VCaP (cell line): ENCODE data around the gene FXYD2.

ENCODE experiments used
- H3K27ac ChIP-seq: fragments of 450-650 bp; 2 replicates; pipeline ENCODE4 v1.5.1; 2017
- TF ChIP-seq, protein P1 (sequence below): fragments of 450-650 bp; conservative IDR thresholded peaks from 2 replicates; pipeline ENCODE4 v1.5.1; 2017; ENCODE audit warnings: mild to moderate bottlenecking, moderate library complexity

Gene FXYD2

DNA sequence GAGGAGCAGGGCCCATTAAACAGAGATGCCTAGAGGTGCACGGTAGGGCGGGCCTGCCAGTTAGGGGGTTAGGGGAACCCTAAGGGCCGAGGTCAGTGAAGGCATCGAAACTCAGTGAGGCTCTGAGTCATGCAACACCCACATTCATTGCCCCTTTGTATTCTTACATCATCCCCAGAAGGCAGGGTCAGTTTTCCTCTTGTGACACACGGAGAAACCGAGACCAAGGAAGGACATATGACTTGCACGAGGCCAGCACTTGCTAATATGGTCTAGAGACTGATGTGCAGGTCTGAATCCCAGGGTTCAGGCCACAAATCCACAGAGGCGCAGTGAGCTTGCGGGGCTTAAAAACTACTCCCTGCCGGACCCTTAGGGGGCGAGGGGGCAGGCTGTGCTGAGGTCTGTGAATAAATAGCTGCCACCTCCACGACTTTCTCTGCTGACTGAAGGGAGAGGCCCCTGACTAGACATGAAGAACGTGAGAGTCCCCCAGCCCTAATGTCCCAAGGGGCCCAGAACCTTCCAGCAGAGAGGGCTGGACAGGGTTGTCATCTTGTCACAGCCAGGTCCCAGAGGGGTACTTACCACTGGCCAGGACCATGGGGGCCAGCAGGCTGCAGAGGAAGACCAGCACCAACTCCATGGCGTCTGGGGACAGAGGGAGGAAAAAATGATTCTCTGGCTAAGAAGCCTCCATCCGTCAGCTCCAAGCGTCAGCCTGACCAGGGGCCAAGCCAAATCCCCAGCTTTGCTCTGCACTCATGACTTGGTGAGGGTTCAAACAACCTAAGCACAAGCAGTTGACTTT, 17.8 kb upstream of the FXYD2 start:
- H3K27ac ChIP-seq: no peak overlapping the region
- TF ChIP-seq, protein P1, sequence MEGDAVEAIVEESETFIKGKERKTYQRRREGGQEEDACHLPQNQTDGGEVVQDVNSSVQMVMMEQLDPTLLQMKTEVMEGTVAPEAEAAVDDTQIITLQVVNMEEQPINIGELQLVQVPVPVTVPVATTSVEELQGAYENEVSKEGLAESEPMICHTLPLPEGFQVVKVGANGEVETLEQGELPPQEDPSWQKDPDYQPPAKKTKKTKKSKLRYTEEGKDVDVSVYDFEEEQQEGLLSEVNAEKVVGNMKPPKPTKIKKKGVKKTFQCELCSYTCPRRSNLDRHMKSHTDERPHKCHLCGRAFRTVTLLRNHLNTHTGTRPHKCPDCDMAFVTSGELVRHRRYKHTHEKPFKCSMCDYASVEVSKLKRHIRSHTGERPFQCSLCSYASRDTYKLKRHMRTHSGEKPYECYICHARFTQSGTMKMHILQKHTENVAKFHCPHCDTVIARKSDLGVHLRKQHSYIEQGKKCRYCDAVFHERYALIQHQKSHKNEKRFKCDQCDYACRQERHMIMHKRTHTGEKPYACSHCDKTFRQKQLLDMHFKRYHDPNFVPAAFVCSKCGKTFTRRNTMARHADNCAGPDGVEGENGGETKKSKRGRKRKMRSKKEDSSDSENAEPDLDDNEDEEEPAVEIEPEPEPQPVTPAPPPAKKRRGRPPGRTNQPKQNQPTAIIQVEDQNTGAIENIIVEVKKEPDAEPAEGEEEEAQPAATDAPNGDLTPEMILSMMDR: no peak

DNA sequence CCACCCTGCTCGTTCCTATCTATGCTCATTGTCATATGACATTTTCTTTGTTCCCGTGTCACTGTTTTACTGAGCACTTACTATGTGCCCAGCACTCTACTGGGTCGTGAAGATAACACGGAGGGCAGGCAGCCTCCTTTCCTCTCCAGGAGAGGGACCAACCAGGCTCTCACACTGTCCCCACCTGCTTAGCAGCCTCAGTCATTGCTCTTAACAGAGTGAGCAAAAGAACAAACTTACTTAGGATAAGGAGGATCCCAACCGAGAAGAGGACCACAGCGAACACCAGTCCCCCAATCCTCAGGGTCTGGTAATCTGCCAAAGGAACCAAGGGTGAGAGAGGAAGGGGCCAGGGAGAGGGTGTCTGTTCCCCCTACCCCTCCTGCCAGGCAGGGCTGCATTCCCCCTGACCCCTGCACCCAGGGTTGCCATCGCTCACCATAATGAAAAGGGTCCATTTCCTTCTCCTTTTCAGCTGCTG, 17.0 kb upstream of the FXYD2 start:
- no peak overlapping the region for H3K27ac ChIP-seq
- TF ChIP-seq, protein P1: no peak

DNA sequence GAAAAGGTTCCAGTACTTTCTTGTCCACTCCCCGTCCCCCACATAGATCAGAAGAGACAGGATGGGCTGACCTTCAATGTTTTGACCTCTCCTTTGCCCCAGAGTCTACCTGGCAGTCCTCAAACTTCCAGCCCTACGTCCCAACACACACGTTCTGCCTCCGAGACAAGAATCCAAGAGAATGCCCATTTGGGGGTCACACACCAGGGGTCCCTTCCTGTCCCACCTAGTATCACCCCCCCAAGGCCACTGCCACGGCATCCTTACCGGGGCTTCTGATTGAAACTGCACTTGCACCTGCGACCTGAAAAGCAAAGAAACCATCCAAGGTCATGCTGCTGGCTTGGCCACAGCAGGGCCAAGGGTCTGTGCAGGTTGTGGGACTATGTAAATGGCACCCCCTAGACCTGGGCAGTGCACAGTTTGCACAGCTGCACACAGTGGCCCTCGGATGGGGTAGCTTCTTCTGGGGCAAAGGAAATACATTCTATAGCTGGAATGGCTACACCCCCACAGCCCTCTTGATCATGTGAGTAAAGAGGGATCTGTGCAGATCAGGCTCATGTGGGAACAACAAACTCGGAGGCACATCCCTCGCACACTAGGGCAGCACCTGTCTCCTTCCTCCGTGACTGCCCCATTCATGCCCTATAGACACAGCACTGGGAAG, 16.5 kb upstream of the FXYD2 start:
- no peak overlapping the region for H3K27ac ChIP-seq
- TF ChIP-seq, protein P1: no peak

DNA sequence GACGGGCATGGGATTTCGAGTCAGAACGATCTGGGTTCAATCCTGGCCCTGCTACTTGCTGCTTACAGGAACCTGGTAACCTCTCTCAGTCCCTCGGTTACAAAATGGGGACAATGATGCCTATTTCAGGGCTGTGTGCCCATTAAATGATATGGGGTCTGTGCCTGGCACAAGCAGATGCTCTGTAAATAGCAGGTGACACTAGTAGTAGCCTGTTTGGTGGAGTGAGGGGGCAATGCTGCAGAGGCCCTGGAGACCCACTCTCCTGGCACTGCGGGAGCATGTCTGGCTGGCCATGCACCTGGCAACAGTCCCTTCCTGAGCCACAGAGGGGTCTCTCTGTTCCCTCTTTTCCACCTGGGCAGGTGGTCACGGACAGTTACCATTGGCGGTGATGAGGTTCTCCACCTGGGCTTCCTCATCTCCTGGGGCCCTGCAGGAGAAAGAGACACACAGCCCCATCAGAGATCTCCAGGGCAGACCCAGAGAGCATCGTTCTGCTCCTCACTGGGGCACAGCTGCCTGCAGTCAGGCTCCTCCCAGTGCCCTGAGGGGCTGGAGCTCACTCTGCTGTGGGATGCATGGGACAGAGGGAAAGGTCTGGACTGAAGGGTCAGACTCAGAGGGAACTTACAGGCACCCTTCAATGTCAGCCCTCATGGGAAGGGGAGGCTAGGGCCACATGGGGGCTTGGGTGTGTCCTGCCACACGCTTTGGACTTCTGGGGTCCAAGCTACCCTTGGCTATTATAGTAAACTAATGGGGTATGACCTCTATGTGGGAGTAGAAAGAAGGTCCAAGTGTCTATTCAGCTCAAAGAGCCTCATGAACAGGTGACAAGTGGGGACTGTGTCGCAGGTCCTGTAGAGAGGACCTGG, 15.6 kb upstream of the FXYD2 start:
- H3K27ac ChIP-seq: no peak overlapping the region
- TF ChIP-seq, protein P1: no peak

DNA sequence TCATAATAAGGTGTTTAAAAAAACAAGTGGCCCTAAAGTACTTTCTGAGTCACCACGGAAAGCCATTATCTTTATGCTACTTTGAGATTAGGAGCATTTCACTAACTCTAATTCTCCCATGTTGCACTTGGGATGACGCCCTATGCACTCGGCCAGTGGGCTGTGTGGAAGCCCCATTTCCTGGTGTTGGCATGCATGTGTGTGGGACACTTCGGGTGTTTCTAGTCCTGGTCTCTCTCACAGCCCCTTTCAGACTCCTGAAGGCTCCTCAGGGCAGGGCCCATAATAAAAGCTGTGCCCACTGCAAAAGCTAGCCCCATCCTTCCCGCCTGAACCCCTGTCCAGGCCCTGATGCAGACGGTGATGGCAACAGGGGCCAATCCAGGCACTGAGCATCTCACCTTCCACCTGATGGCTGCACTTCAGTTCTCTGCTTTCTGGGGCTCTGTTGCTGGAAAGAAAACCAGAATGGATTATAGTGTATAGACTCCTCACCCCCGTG, 14.9 kb upstream of the FXYD2 start:
- TF ChIP-seq, protein P1: no peak
- no peak overlapping the region for H3K27ac ChIP-seq

DNA sequence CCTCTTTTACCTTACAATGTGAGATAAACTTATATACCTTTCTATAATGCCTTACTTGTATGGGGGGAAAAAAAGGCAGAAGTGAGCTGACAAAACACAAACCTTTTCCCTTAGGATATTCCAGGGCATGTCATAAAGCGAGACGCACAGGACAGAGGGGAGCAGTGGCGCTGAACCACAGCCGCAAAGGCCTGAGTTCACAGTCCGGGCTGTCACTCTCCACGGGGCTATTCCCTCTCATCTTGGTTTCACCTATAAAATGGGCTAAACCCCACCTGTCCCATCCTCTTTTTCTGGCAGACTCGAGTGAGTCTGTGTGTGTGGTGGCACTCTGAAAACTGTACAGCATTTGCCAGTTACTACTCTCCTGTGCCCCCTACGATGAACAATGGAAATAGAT, 14.4 kb upstream of the FXYD2 start:
- TF ChIP-seq, protein P1: no peak

More for the DNA sequence above, 14.4 kb upstream of the FXYD2 start:
- no peak overlapping the region for H3K27ac ChIP-seq
